Osteocyte (in vitro differentiated cells): Measurements from ENCODE around the gene ERP44. TPM values are rescaled to one million over a fixed set of nuclear protein-coding genes. Genes with fewer than 3 reads are reported as not detected.

Experiments used
- DNase-seq: peaks from one replicate; pipeline ENCODE4 v3.0.0; 2021; ENCODE audit warnings: mixed read lengths; ENCODE audit not compliant: unreplicated experiment; ENCODE audit errors: extremely low spot score
- H3K27ac Mint-ChIP-seq: one replicate; pipeline ENCODE4 v1.8.0; 2021; ENCODE audit warnings: mild to moderate bottlenecking, mixed read lengths; ENCODE audit not compliant: unreplicated experiment
- H3K27me3 Mint-ChIP-seq: one replicate; pipeline ENCODE4 v1.8.0; 2021; ENCODE audit warnings: mixed read lengths; ENCODE audit not compliant: unreplicated experiment
- H3K36me3 Mint-ChIP-seq: one replicate; pipeline ENCODE4 v1.8.0; 2021; ENCODE audit warnings: mixed read lengths; ENCODE audit not compliant: unreplicated experiment
- H3K4me1 Mint-ChIP-seq: one replicate; pipeline ENCODE4 v1.8.0; 2021; ENCODE audit warnings: mixed read lengths; ENCODE audit not compliant: unreplicated experiment
- H3K4me3 Mint-ChIP-seq: one replicate; pipeline ENCODE4 v1.8.0; 2021; ENCODE audit warnings: mild to moderate bottlenecking, moderate library complexity, mixed read lengths; ENCODE audit not compliant: unreplicated experiment
- H3K9me3 Mint-ChIP-seq: one replicate; pipeline ENCODE4 v1.8.0; 2021; ENCODE audit warnings: mixed read lengths; ENCODE audit not compliant: unreplicated experiment
- total RNA-seq: library from RNA; stranded (reverse); gene quantifications from 2 replicates; pipeline ENCODE4 v1.2.1, GENCODE V29; 2021
- TF ChIP-seq, protein P1 (sequence below): fragments of 200-600 bp; sonication (generic); IDR thresholded peaks from 2 replicates; pipeline ENCODE4 v1.5.0; 2021; ENCODE audit warnings: antibody characterized with exemption, mild to moderate bottlenecking, moderate library complexity

The ERP44 gene
- total RNA-seq, 1 donor from 2014 or later: 24.7 TPM

DNA sequence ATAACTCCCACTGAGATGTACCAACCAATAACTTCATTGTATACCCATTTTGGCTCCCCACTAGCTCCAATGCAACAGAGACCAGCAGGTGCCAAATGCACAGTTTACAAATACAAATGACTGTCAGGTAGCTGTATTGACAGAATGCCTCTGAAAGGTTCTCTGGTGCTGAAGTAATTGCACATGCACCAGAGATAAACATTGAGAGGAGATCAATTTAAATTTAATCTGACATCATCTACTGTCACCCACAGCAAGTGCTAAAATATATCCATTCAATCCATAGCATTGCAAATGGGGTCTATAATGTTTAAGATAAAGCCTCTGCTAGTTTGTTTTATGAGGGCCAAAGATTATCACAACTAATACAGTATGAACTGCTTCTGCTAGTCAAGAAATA, 112.2 kb downstream of the ERP44 start:
- no peak overlapping the region for H3K27ac Mint-ChIP-seq
- DNase-seq: no peak
- peaks cover 39% of the 10 kb centered on the region for H3K36me3 Mint-ChIP-seq
- H3K27me3 Mint-ChIP-seq: no peaks in the 10 kb centered on the region
- peaks cover 33% of the 10 kb centered on the region for H3K9me3 Mint-ChIP-seq
- TF ChIP-seq, protein P1, sequence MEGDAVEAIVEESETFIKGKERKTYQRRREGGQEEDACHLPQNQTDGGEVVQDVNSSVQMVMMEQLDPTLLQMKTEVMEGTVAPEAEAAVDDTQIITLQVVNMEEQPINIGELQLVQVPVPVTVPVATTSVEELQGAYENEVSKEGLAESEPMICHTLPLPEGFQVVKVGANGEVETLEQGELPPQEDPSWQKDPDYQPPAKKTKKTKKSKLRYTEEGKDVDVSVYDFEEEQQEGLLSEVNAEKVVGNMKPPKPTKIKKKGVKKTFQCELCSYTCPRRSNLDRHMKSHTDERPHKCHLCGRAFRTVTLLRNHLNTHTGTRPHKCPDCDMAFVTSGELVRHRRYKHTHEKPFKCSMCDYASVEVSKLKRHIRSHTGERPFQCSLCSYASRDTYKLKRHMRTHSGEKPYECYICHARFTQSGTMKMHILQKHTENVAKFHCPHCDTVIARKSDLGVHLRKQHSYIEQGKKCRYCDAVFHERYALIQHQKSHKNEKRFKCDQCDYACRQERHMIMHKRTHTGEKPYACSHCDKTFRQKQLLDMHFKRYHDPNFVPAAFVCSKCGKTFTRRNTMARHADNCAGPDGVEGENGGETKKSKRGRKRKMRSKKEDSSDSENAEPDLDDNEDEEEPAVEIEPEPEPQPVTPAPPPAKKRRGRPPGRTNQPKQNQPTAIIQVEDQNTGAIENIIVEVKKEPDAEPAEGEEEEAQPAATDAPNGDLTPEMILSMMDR: no peak
- H3K4me3 Mint-ChIP-seq: no peak overlapping the region
- no peaks in the 10 kb centered on the region for H3K4me1 Mint-ChIP-seq

GRCh38 chr9:99980598-99980997, 118.2 kb downstream of the ERP44 start:
- H3K4me3 Mint-ChIP-seq: no peak overlapping the region
- H3K27ac Mint-ChIP-seq: no peak overlapping the region
- no peaks in the 10 kb centered on the region for H3K27me3 Mint-ChIP-seq
- H3K36me3 Mint-ChIP-seq: peaks cover 14% of the 10 kb centered on the region
- DNase-seq: no peak
- no peaks in the 10 kb centered on the region for H3K9me3 Mint-ChIP-seq
- H3K4me1 Mint-ChIP-seq: no peaks in the 10 kb centered on the region
- TF ChIP-seq, protein P1: no peak

DNA sequence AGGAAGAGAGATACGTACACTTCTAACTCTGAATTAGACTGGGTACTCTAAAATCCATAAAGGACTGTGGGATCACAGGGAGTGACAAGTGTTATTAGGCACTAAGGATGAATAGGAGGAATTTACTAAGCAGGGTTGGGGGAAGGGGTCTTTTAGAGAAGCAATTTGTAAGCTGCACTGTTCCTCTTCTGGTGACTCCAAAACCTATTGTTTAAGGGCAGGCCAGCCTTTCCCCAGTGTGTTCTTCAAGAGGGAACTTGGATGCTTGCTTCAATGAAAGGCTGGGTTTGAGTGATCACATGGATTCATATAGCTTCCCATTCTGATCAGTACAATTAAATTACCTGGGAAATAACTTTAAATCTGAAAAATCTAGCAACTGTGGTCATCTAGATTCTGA, 120.6 kb downstream of the ERP44 start:
- Mint-ChIP-seq H3K9me3 (no peaks in the 10 kb centered on the region), H3K4me3 (no peak overlapping the region), H3K4me1 (no peaks in the 10 kb centered on the region), H3K36me3 (peaks cover 18% of the 10 kb centered on the region), H3K27ac (no peak overlapping the region), H3K27me3 (no peaks in the 10 kb centered on the region)
- TF ChIP-seq, protein P1: no peak
- DNase-seq: no peak

GRCh38 chr9:99977033-99977792, 121.6 kb downstream of the ERP44 start:
- TF ChIP-seq, protein P1: no peak
- Mint-ChIP-seq H3K36me3 (peaks cover 20% of the 10 kb centered on the region), H3K27ac (no peak overlapping the region), H3K4me3 (no peak overlapping the region), H3K4me1 (no peaks in the 10 kb centered on the region), H3K9me3 (no peaks in the 10 kb centered on the region), H3K27me3 (no peaks in the 10 kb centered on the region)
- no peak for DNase-seq

GRCh38 chr9:99973455-99973854, 125.3 kb downstream of the ERP44 start:
- no peak for DNase-seq
- H3K27me3 Mint-ChIP-seq: no peaks in the 10 kb centered on the region

More at GRCh38 chr9:99973455-99973854, 125.3 kb downstream of the ERP44 start:
- no peaks in the 10 kb centered on the region for H3K9me3 Mint-ChIP-seq
- no peak overlapping the region for H3K27ac Mint-ChIP-seq
- H3K36me3 Mint-ChIP-seq: peaks cover 39% of the 10 kb centered on the region
- no peaks in the 10 kb centered on the region for H3K4me1 Mint-ChIP-seq
- no peak overlapping the region for H3K4me3 Mint-ChIP-seq
- TF ChIP-seq, protein P1: no peak
